ENCODE data around the gene FAM168B.

The FAM168B gene

DNA sequence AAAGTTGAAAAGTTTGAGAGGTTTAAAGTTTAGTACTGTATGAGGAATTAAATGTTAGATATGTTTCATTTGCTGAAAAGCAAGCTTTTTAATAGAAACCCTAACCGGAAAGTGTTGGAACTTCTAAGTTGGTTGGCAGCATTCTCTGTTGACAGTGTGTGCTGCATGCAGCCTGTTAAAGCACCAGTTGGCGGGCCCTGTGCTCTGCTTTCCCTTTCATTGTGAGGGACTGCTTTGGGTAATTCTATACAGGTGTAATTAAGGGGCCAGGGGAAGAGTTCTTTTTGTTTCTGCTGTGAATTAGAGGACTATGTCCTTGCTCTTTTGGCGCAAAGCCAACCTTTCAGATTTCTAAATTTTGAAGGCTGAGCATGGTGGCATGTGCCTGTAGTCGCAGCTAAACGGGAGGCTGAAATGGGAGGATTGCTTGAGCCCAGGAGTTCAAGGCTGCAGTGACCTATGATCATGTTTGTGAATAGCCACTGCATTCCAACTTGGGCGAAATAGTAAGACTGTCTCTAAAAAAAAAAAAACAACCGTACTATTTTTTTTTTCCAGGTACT lies 32.0 kb upstream of the FAM168B start:
- TF ChIP-seq NFIC (IDR thresholded peaks at IDR 0.05) (peak; percentile 66; the same call in 1 of the 2 replicates), FOXM1 (IDR thresholded peaks at IDR 0.05; ENCODE audit: borderline replicate concordance, low read depth) (no peak)

DNA sequence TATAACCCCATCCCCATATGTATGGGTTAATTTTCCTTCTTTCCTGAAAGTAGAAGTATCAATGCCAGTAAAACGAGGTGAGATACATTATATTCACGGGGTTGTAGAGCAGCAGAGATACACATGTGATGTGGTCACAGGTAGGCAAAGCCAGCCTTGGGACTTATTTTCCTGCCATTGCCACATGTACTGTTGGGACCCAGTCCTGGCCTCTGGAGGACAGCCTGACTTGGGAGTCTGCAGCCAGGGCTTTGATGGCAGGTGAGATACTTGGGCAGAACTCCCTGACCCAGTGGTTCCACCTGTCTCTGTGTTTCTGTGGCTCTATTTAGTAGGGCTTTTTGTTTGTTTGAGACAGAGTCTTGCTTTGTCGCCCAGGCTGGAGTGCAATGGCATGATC lies 29.9 kb upstream of the FAM168B start:
- TF ChIP-seq EGR1 (IDR thresholded peaks at IDR 0.05) (no peak), CEBPB (IDR thresholded peaks at IDR 0.05) (no peak), FOXM1 (IDR thresholded peaks at IDR 0.05; ENCODE audit: borderline replicate concordance, low read depth) (no peak), CREB1 (IDR thresholded peaks at IDR 0.05; ENCODE audit: low read depth) (no peak), MAX (IDR thresholded peaks at IDR 0.05) (no peak), USF1 (IDR thresholded peaks at IDR 0.05) (no peak), EP300 (IDR thresholded peaks at IDR 0.05; ENCODE audit: borderline replicate concordance) (no peak), TAF1 (IDR thresholded peaks at IDR 0.05; ENCODE audit: low read depth) (no peak), NFIC (IDR thresholded peaks at IDR 0.05) (no peak), RAD21 (IDR thresholded peaks at IDR 0.05; ENCODE audit: low read depth) (no peak), ZBTB7A (IDR thresholded peaks at IDR 0.05; ENCODE audit: low read depth) (no peak), YY1 (IDR thresholded peaks at IDR 0.05; ENCODE audit: low read depth) (no peak), TEAD4 (IDR thresholded peaks at IDR 0.05) (no peak), TCF12 (IDR thresholded peaks at IDR 0.05; ENCODE audit: low read depth) (no peak), REST (IDR thresholded peaks at IDR 0.05; ENCODE audit: low read depth) (no peak)

GRCh38 chr2:131122496-131122895 lies 29.2 kb upstream of the FAM168B start:
- no peak for TF ChIP-seq EGR1 (IDR thresholded peaks at IDR 0.05)
- no peak for TF ChIP-seq FOXM1 (IDR thresholded peaks at IDR 0.05; ENCODE audit: borderline replicate concordance, low read depth)
- TF ChIP-seq NFIC (IDR thresholded peaks at IDR 0.05), result no peak
- TF ChIP-seq CEBPB (IDR thresholded peaks at IDR 0.05), result no peak

DNA sequence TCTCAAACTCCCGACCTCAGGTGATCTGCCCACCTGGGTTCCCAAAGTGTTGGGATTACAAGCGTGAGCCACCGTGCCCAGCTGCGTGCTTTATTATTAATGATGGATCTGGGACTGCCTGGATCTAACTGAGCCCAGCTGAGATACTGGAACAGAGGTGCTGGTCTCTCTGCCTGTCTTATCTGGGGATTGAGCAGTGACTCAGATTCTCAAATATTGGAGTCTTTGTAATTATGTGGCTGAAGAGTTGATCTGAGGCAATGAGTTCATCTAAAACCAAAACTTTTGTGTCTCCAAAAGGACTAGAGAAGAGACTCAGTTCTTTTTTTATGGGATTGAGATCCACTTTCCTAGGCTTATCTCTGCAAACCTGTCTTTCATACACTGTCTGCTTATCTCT lies 28.2 kb upstream of the FAM168B start:
- TF ChIP-seq CREB1 (IDR thresholded peaks at IDR 0.05; ENCODE audit: low read depth), result no peak
- TF ChIP-seq TEAD4 (IDR thresholded peaks at IDR 0.05), result no peak
- TF ChIP-seq EP300 (IDR thresholded peaks at IDR 0.05; ENCODE audit: borderline replicate concordance), result no peak
- no peak for TF ChIP-seq TAF1 (IDR thresholded peaks at IDR 0.05; ENCODE audit: low read depth)
- no peak for TF ChIP-seq NFIC (IDR thresholded peaks at IDR 0.05)
- no peak for TF ChIP-seq EGR1 (IDR thresholded peaks at IDR 0.05)
- no peak for TF ChIP-seq USF1 (IDR thresholded peaks at IDR 0.05)
- no peak for TF ChIP-seq RAD21 (IDR thresholded peaks at IDR 0.05; ENCODE audit: low read depth)
- TF ChIP-seq FOXM1 (IDR thresholded peaks at IDR 0.05; ENCODE audit: borderline replicate concordance, low read depth), result no peak
- no peak for TF ChIP-seq TCF12 (IDR thresholded peaks at IDR 0.05; ENCODE audit: low read depth)
- no peak for TF ChIP-seq ZBTB7A (IDR thresholded peaks at IDR 0.05; ENCODE audit: low read depth)
- TF ChIP-seq CEBPB (IDR thresholded peaks at IDR 0.05), result no peak
- TF ChIP-seq MAX (IDR thresholded peaks at IDR 0.05), result no peak
- no peak for TF ChIP-seq REST (IDR thresholded peaks at IDR 0.05; ENCODE audit: low read depth)
- no peak for TF ChIP-seq YY1 (IDR thresholded peaks at IDR 0.05; ENCODE audit: low read depth)

GRCh38 chr2:131120815-131121317 lies 27.6 kb upstream of the FAM168B start:
- no peak for TF ChIP-seq CEBPB (IDR thresholded peaks at IDR 0.05)
- TF ChIP-seq TAF1 (IDR thresholded peaks at IDR 0.05; ENCODE audit: low read depth), result no peak
- no peak for TF ChIP-seq YY1 (IDR thresholded peaks at IDR 0.05; ENCODE audit: low read depth)
- no peak for TF ChIP-seq CREB1 (IDR thresholded peaks at IDR 0.05; ENCODE audit: low read depth)
- no peak for TF ChIP-seq MAX (IDR thresholded peaks at IDR 0.05)
- no peak for TF ChIP-seq EP300 (IDR thresholded peaks at IDR 0.05; ENCODE audit: borderline replicate concordance)
- no peak for TF ChIP-seq RAD21 (IDR thresholded peaks at IDR 0.05; ENCODE audit: low read depth)
- TF ChIP-seq EGR1 (IDR thresholded peaks at IDR 0.05), result no peak
- no peak for TF ChIP-seq ZBTB7A (IDR thresholded peaks at IDR 0.05; ENCODE audit: low read depth)
- TF ChIP-seq NFIC (IDR thresholded peaks at IDR 0.05), result no peak
- TF ChIP-seq REST (IDR thresholded peaks at IDR 0.05; ENCODE audit: low read depth), result no peak
- TF ChIP-seq FOXM1 (IDR thresholded peaks at IDR 0.05; ENCODE audit: borderline replicate concordance, low read depth), result no peak
- no peak for TF ChIP-seq TEAD4 (IDR thresholded peaks at IDR 0.05)

All from Ishikawa (cell line).